ENCODE results near the gene HDGFL2. TPM values are rescaled to one million over a fixed set of nuclear protein-coding genes. Genes with fewer than 3 reads are reported as not detected.

Gene HDGFL2
- total and polyA plus RNA-seq, 2 of the 8 experiments (the other 6 are each of a cell fraction or from before 2014, with no cell fraction given), result 31.1 to 106 TPM

- TF ChIP-seq, protein P1, sequence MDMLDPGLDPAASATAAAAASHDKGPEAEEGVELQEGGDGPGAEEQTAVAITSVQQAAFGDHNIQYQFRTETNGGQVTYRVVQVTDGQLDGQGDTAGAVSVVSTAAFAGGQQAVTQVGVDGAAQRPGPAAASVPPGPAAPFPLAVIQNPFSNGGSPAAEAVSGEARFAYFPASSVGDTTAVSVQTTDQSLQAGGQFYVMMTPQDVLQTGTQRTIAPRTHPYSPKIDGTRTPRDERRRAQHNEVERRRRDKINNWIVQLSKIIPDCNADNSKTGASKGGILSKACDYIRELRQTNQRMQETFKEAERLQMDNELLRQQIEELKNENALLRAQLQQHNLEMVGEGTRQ (IDR thresholded peaks at IDR 0.05; ENCODE audit: low read length), result no peak
Measured at GRCh38 chr19:4491446-4491845, 19.3 kb downstream of the HDGFL2 start (continued).
